Neural progenitor cell (in vitro differentiated cells): ENCODE data around the gene TMIE. TPM values are rescaled to one million over a fixed set of nuclear protein-coding genes. Genes with fewer than 3 reads are reported as not detected.

Source experiments
- DNase-seq: peaks from one replicate; pipeline ENCODE4 v3.0.0-alpha.2; 2016; ENCODE audit warnings: low spot score
- H2AFZ ChIP-seq: fragments of 200-600 bp; sonication (generic); replicated peaks from 2 replicates; pipeline ENCODE4 v1.6.1; 2016; ENCODE audit warnings: antibody characterized with exemption
- H3F3A ChIP-seq: fragments of 200-600 bp; sonication (generic); 2 replicates; pipeline ENCODE4 v1.6.1; 2016; ENCODE audit warnings: antibody characterized with exemption, low read depth
- H3K27ac ChIP-seq: fragments of 200-600 bp; sonication (generic); 2 replicates; pipeline ENCODE4 v1.5.1; 2016; ENCODE audit warnings: mild to moderate bottlenecking
- H3K27me3 ChIP-seq: fragments of 200-600 bp; sonication (generic); 2 replicates; pipeline ENCODE4 v1.6.1; 2016; ENCODE audit warnings: mild to moderate bottlenecking, moderate library complexity
- H3K36me3 ChIP-seq: fragments of 200-600 bp; sonication (generic); 2 replicates; pipeline ENCODE4 v1.5.1; 2016
- H3K4me1 ChIP-seq: fragments of 200-600 bp; sonication (generic); 2 replicates; pipeline ENCODE4 v1.6.1; 2016; ENCODE audit warnings: mixed run types
- H3K4me2 ChIP-seq: fragments of 200-600 bp; sonication (generic); 2 replicates; pipeline ENCODE4 v1.6.1; 2016
- H3K4me3 ChIP-seq: fragments of 200-600 bp; sonication (generic); 2 replicates; pipeline ENCODE4 v1.5.1; 2016
- H3K79me2 ChIP-seq: fragments of 200-600 bp; sonication (generic); 2 replicates; pipeline ENCODE4 v1.6.1; 2016; ENCODE audit warnings: low read depth
- H3K9ac ChIP-seq: fragments of 200-600 bp; sonication (generic); 2 replicates; pipeline ENCODE4 v1.6.1; 2016
- H3K9me3 ChIP-seq: fragments of 200-600 bp; sonication (generic); 2 replicates; pipeline ENCODE4 v1.5.1; 2016; ENCODE audit warnings: low read depth
- H4K20me1 ChIP-seq: fragments of 200-600 bp; sonication (generic); 2 replicates; pipeline ENCODE4 v1.6.1; 2016; ENCODE audit warnings: low read depth
- H3K27ac Mint-ChIP-seq: 3 replicates; pipeline ENCODE4 v1.8.0; 2021; ENCODE audit warnings: mixed read lengths
- H3K27me3 Mint-ChIP-seq: 2 replicates; pipeline ENCODE4 v1.8.0; 2022; ENCODE audit warnings: low read depth, mild to moderate bottlenecking, inconsistent platforms, moderate library complexity, mixed read lengths; ENCODE audit not compliant: insufficient read depth
- H3K36me3 Mint-ChIP-seq: 3 replicates; pipeline ENCODE4 v1.8.0; 2021; ENCODE audit warnings: mixed read lengths
- H3K4me1 Mint-ChIP-seq: 3 replicates; pipeline ENCODE4 v1.8.0; 2021; ENCODE audit warnings: mixed read lengths
- H3K4me3 Mint-ChIP-seq: 3 replicates; pipeline ENCODE4 v1.8.0; 2021; ENCODE audit warnings: mild to moderate bottlenecking, moderate library complexity, mixed read lengths
- H3K9me3 Mint-ChIP-seq: 3 replicates; pipeline ENCODE4 v1.8.0; 2020; ENCODE audit warnings: mixed read lengths
- EZH2 ChIP-seq: fragments of 200-600 bp; sonication (generic); IDR thresholded peaks from 2 replicates; pipeline ENCODE4 v1.6.1; 2017; ENCODE audit warnings: antibody characterized with exemption, mild to moderate bottlenecking, moderate library complexity
- EZH2phosphoT487 ChIP-seq: fragments of 200-600 bp; sonication (generic); IDR thresholded peaks from 2 replicates; pipeline ENCODE4 v1.6.1; 2017; ENCODE audit warnings: antibody characterized with exemption
- total RNA-seq: library from RNA; depleted of rRNA; stranded (reverse); fragments of >200 nt; gene quantifications from 2 replicates; pipeline ENCODE4 v1.2.3, GENCODE V29; 2015; ENCODE audit warnings: low replicate concordance
- TF ChIP-seq, protein P1 (sequence below): fragments of 200-600 bp; sonication (generic); IDR thresholded peaks from 2 replicates; pipeline ENCODE4 v1.5.1; 2017; ENCODE audit warnings: antibody characterized with exemption, mild to moderate bottlenecking

Gene TMIE
- total RNA-seq, 1 donor from 2014 or later = not detected

DNA sequence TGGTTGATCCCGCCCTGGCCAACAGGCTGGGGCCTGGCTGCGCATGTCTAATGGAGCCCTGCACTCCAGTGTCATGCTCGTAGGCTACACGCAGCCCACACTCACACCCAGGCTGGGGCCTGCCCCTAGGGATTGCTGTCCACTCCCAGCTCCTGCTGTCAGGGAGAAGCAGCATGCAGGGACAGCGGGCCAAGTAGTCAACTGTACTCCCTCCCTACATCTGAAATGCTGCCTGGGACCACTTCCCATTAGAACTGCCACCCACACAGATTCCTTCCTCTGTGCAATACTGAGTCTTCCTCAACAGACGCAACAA is 23.8 kb upstream of the TMIE start:
- no peak overlapping the region for H2AFZ ChIP-seq

DNA sequence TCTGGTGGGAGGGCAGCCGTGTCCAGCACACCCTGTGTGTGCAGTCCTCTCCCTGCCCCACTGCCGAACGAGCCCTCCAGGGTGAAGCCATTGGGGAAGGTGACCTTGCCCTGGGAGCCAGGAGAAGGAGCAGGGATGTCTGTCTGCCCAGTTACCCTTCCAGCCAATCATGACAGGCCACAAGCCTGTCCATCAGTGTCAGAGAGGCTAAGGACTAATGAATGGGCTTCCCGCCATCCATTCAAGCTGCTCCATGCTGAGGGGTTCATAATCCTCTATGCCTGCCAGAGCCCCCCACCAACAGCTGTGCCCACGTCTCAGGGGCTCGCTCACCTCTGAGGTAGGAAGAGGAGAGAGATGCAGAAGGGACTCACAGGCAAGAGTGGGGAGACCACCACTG is 22.9 kb upstream of the TMIE start:
- Mint-ChIP-seq H3K4me3 (no peak overlapping the region), H3K27ac (no peak overlapping the region), H3K36me3 (no peaks in the 10 kb centered on the region), H3K9me3 (no peaks in the 10 kb centered on the region), H3K4me1 (peaks cover 24% of the 10 kb centered on the region), H3K27me3 (peaks cover 8% of the 10 kb centered on the region)
- DNase-seq = no peak
- Histone ChIP-seq H3F3A (no peaks in the 10 kb centered on the region), H3K27ac (no peak overlapping the region), H3K4me1 (no peaks in the 10 kb centered on the region), H3K4me2 (no peak overlapping the region), H3K27me3 (no peaks in the 10 kb centered on the region), H3K9ac (no peak overlapping the region), H3K4me3 (no peak overlapping the region), H3K9me3 (no peaks in the 10 kb centered on the region), H4K20me1 (no peaks in the 10 kb centered on the region), H2AFZ (no peak overlapping the region), H3K36me3 (no peaks in the 10 kb centered on the region), H3K79me2 (no peaks in the 10 kb centered on the region)
- TF ChIP-seq, protein P1, sequence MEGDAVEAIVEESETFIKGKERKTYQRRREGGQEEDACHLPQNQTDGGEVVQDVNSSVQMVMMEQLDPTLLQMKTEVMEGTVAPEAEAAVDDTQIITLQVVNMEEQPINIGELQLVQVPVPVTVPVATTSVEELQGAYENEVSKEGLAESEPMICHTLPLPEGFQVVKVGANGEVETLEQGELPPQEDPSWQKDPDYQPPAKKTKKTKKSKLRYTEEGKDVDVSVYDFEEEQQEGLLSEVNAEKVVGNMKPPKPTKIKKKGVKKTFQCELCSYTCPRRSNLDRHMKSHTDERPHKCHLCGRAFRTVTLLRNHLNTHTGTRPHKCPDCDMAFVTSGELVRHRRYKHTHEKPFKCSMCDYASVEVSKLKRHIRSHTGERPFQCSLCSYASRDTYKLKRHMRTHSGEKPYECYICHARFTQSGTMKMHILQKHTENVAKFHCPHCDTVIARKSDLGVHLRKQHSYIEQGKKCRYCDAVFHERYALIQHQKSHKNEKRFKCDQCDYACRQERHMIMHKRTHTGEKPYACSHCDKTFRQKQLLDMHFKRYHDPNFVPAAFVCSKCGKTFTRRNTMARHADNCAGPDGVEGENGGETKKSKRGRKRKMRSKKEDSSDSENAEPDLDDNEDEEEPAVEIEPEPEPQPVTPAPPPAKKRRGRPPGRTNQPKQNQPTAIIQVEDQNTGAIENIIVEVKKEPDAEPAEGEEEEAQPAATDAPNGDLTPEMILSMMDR = no peak
- TF ChIP-seq EZH2 = no peak
- TF ChIP-seq EZH2phosphoT487 = no peak

More for the DNA sequence above, 23.8 kb upstream of the TMIE start:
- no peak overlapping the region for H3K4me3 ChIP-seq
- TF ChIP-seq EZH2phosphoT487 (no peak), EZH2 (no peak)
- TF ChIP-seq, protein P1 = no peak
- Mint-ChIP-seq H3K4me3 (no peak overlapping the region), H3K4me1 (peaks cover 25% of the 10 kb centered on the region), H3K27ac (peak overlapping the region; percentile 83), H3K9me3 (no peaks in the 10 kb centered on the region), H3K27me3 (peaks cover 8% of the 10 kb centered on the region), H3K36me3 (no peaks in the 10 kb centered on the region)
- H4K20me1 ChIP-seq = no peaks in the 10 kb centered on the region
- no peak overlapping the region for H3K9ac ChIP-seq
- no peaks in the 10 kb centered on the region for H3K27me3 ChIP-seq
- no peaks in the 10 kb centered on the region for H3K79me2 ChIP-seq
- no peaks in the 10 kb centered on the region for H3K36me3 ChIP-seq
- no peak overlapping the region for H3K27ac ChIP-seq
- no peaks in the 10 kb centered on the region for H3K9me3 ChIP-seq
- H3K4me2 ChIP-seq = no peak overlapping the region
- no peaks in the 10 kb centered on the region for H3K4me1 ChIP-seq
- H3F3A ChIP-seq = no peaks in the 10 kb centered on the region
- DNase-seq = no peak

GRCh38 chr3:46679681-46680080 is 21.5 kb upstream of the TMIE start:
- no peak overlapping the region for H3K27ac ChIP-seq
- Mint-ChIP-seq H3K27me3 (peaks cover 8% of the 10 kb centered on the region), H3K4me1 (peaks cover 19% of the 10 kb centered on the region), H3K27ac (peak overlapping the region; percentile 7), H3K36me3 (no peaks in the 10 kb centered on the region), H3K9me3 (no peaks in the 10 kb centered on the region), H3K4me3 (no peak overlapping the region)
- no peak overlapping the region for H3K4me2 ChIP-seq
- no peak overlapping the region for H3K9ac ChIP-seq
- no peak overlapping the region for H2AFZ ChIP-seq
- no peaks in the 10 kb centered on the region for H3K4me1 ChIP-seq
- no peaks in the 10 kb centered on the region for H3K27me3 ChIP-seq
- H3F3A ChIP-seq = no peaks in the 10 kb centered on the region
- H3K36me3 ChIP-seq = no peaks in the 10 kb centered on the region
- no peak overlapping the region for H3K4me3 ChIP-seq
- H3K79me2 ChIP-seq = no peaks in the 10 kb centered on the region
- TF ChIP-seq EZH2phosphoT487 = no peak
- TF ChIP-seq, protein P1 = no peak
- no peak for TF ChIP-seq EZH2
- no peaks in the 10 kb centered on the region for H4K20me1 ChIP-seq
- no peak for DNase-seq
- H3K9me3 ChIP-seq = no peaks in the 10 kb centered on the region
